Measurements from ENCODE around the gene F2RL2.
"Not testable (repeated sequence)": the region's sequence is repeated elsewhere in the genome, so short reads cannot be mapped to it uniquely, and the experiment has no call there.

The F2RL2 gene

GRCh38 chr5:76622076-76622475 lies 1.1 kb downstream of the F2RL2 start:
- no peak for DNase-seq (ENCODE audit: low read depth in 2 of 3, low spot score in 1 of 3)

- DNase-seq (ENCODE audit: low read depth in 2 of 3, low spot score in 1 of 3): no peak
These were observed 3.0 kb downstream of the F2RL2 start for GRCh38 chr5:76620166-76620565.

GRCh38 chr5:76617675-76618074 lies 5.5 kb downstream of the F2RL2 start:
- no peak for DNase-seq (ENCODE audit: low read depth in 2 of 3, low spot score in 1 of 3)

- no peak for DNase-seq (ENCODE audit: low read depth in 2 of 3, low spot score in 1 of 3)
These were observed 6.0 kb downstream of the F2RL2 start for GRCh38 chr5:76617229-76617628.

GRCh38 chr5:76616206-76616605 lies 7.0 kb downstream of the F2RL2 start:
- no peak for DNase-seq (ENCODE audit: low read depth in 2 of 3, low spot score in 1 of 3)

- no peak for DNase-seq (ENCODE audit: low read depth in 2 of 3, low spot score in 1 of 3)
These were observed 7.4 kb downstream of the F2RL2 start for GRCh38 chr5:76615759-76616158.

GRCh38 chr5:76612942-76613341 lies 10.3 kb downstream of the F2RL2 start:
- DNase-seq (ENCODE audit: low read depth in 2 of 3, low spot score in 1 of 3): no peak

GRCh38 chr5:76610196-76610595 lies 13.0 kb downstream of the F2RL2 start:
- DNase-seq (ENCODE audit: low read depth in 2 of 3, low spot score in 1 of 3): no peak

GRCh38 chr5:76608833-76609232 lies 14.4 kb downstream of the F2RL2 start:
- DNase-seq (ENCODE audit: low read depth in 2 of 3, low spot score in 1 of 3): no peak

- DNase-seq (ENCODE audit: low read depth in 2 of 3, low spot score in 1 of 3): no peak
These were observed 15.8 kb downstream of the F2RL2 start for GRCh38 chr5:76607353-76607871.

GRCh38 chr5:76606701-76607100 lies 16.5 kb downstream of the F2RL2 start:
- no peak for DNase-seq (ENCODE audit: low read depth in 2 of 3, low spot score in 1 of 3)

GRCh38 chr5:76604838-76605237 lies 18.4 kb downstream of the F2RL2 start:
- no peak for DNase-seq (ENCODE audit: low read depth in 2 of 3, low spot score in 1 of 3)

GRCh38 chr5:76603991-76604390 lies 19.2 kb downstream of the F2RL2 start:
- DNase-seq (ENCODE audit: low read depth in 2 of 3, low spot score in 1 of 3): not testable (repeated sequence)

GRCh38 chr5:76602094-76602726 lies 21.0 kb downstream of the F2RL2 start:
- DNase-seq (ENCODE audit: low read depth in 2 of 3, low spot score in 1 of 3): no peak

- DNase-seq (ENCODE audit: low read depth in 2 of 3, low spot score in 1 of 3): peak in 1 of 3 donors; percentile 27
These were observed 21.7 kb downstream of the F2RL2 start for GRCh38 chr5:76601470-76601869.

GRCh38 chr5:76600716-76601115 lies 22.5 kb downstream of the F2RL2 start:
- DNase-seq (ENCODE audit: low read depth in 2 of 3, low spot score in 1 of 3): no peak

- no peak for DNase-seq (ENCODE audit: low read depth in 2 of 3, low spot score in 1 of 3)
These were observed 24.7 kb downstream of the F2RL2 start for GRCh38 chr5:76598531-76598930.

- DNase-seq (ENCODE audit: low read depth in 2 of 3, low spot score in 1 of 3): no peak
These were observed 27.3 kb downstream of the F2RL2 start for GRCh38 chr5:76595755-76596481.

GRCh38 chr5:76594107-76594506 lies 29.1 kb downstream of the F2RL2 start:
- DNase-seq (ENCODE audit: low read depth in 2 of 3, low spot score in 1 of 3): no peak

GRCh38 chr5:76592692-76593091 lies 30.5 kb downstream of the F2RL2 start:
- no peak for DNase-seq (ENCODE audit: low read depth in 2 of 3, low spot score in 1 of 3)

GRCh38 chr5:76591366-76591765 lies 31.8 kb downstream of the F2RL2 start:
- no peak for DNase-seq (ENCODE audit: low read depth in 2 of 3, low spot score in 1 of 3)

- DNase-seq (ENCODE audit: low read depth in 2 of 3, low spot score in 1 of 3): no peak
These were observed 33.2 kb downstream of the F2RL2 start for GRCh38 chr5:76590027-76590426.

GRCh38 chr5:76586531-76586930 lies 36.7 kb downstream of the F2RL2 start:
- DNase-seq (ENCODE audit: low read depth in 2 of 3, low spot score in 1 of 3): no peak
